ENCODE measurements around the gene BAIAP2L1.

Gene BAIAP2L1

GRCh38 chr7:98354052-98354451, 46.8 kb downstream of the BAIAP2L1 start:
- no peaks in the 10 kb centered on the region for H3K4me1 ChIP-seq (ENCODE audit: low read length)
- no peaks in the 10 kb centered on the region for H3K9me3 ChIP-seq (replicated peaks; ENCODE audit: insufficient read depth, low read length)
- H3K4me2 ChIP-seq (ENCODE audit: low read depth, low read length) = no peak overlapping the region
- no peaks in the 10 kb centered on the region for H3F3A ChIP-seq (ENCODE audit: insufficient read depth, low read length)
- no peaks in the 10 kb centered on the region for H3K9me2 ChIP-seq (replicated peaks; ENCODE audit: insufficient read depth, low read length)
- no peaks in the 10 kb centered on the region for H3K27me3 ChIP-seq (replicated peaks; ENCODE audit: insufficient read depth, low read length)
- H3K4me3 ChIP-seq (ENCODE audit: low read length) = no peak overlapping the region
- H3K9ac ChIP-seq (ENCODE audit: low read length) = no peak overlapping the region
- H3K36me3 ChIP-seq (replicated peaks; ENCODE audit: insufficient read depth, low read length) = no peaks in the 10 kb centered on the region
- H3K79me2 ChIP-seq (ENCODE audit: low read length) = 0 out of 2 replicates have a peak, but pooled peaks cover 2% of the 10 kb centered on the region
- H4K20me1 ChIP-seq (ENCODE audit: insufficient read depth, low read length) = no peaks in the 10 kb centered on the region
- TF ChIP-seq EZH2 (optimal IDR thresholded peaks at IDR 0.05; ENCODE audit: low read depth, low read length) = no peak
- TF ChIP-seq EZH2phosphoT487 (IDR thresholded peaks at IDR 0.05; ENCODE audit: low read length) = no peak
- H2AFZ ChIP-seq (ENCODE audit: low read length) = no peak overlapping the region
- no peak for DNase-seq
- no peak overlapping the region for H3K27ac ChIP-seq (ENCODE audit: low read length)

- Histone ChIP-seq H3K9me2 (replicated peaks; ENCODE audit: insufficient read depth, low read length) (no peaks in the 10 kb centered on the region), H3K79me2 (ENCODE audit: low read length) (0 out of 2 replicates have a peak, but pooled peaks cover 2% of the 10 kb centered on the region), H3K27me3 (replicated peaks; ENCODE audit: insufficient read depth, low read length) (no peaks in the 10 kb centered on the region), H3F3A (ENCODE audit: insufficient read depth, low read length) (no peaks in the 10 kb centered on the region), H4K20me1 (ENCODE audit: insufficient read depth, low read length) (no peaks in the 10 kb centered on the region), H3K4me3 (ENCODE audit: low read length) (no peak overlapping the region), H3K36me3 (replicated peaks; ENCODE audit: insufficient read depth, low read length) (no peaks in the 10 kb centered on the region), H3K9me3 (replicated peaks; ENCODE audit: insufficient read depth, low read length) (no peaks in the 10 kb centered on the region), H3K4me1 (ENCODE audit: low read length) (no peaks in the 10 kb centered on the region), H2AFZ (ENCODE audit: low read length) (no peak overlapping the region), H3K9ac (ENCODE audit: low read length) (no peak overlapping the region), H3K4me2 (ENCODE audit: low read depth, low read length) (no peak overlapping the region), H3K27ac (ENCODE audit: low read length) (no peak overlapping the region)
- no peak for TF ChIP-seq CTCF (IDR thresholded peaks at IDR 0.05; ENCODE audit: low read length)
- no peak for TF ChIP-seq EZH2 (optimal IDR thresholded peaks at IDR 0.05; ENCODE audit: low read depth, low read length)
- TF ChIP-seq EZH2phosphoT487 (IDR thresholded peaks at IDR 0.05; ENCODE audit: low read length) = no peak
- DNase-seq = no peak
Observed at GRCh38 chr7:98352621-98353020, 48.3 kb downstream of the BAIAP2L1 start.

GRCh38 chr7:98351136-98351535, 49.8 kb downstream of the BAIAP2L1 start:
- no peaks in the 10 kb centered on the region for H3F3A ChIP-seq (ENCODE audit: insufficient read depth, low read length)
- no peak overlapping the region for H3K4me2 ChIP-seq (ENCODE audit: low read depth, low read length)
- H4K20me1 ChIP-seq (ENCODE audit: insufficient read depth, low read length) = no peaks in the 10 kb centered on the region
- H3K79me2 ChIP-seq (ENCODE audit: low read length) = peaks cover 8% of the 10 kb centered on the region; the same call in 1 of the 2 replicates
- H3K9me3 ChIP-seq (replicated peaks; ENCODE audit: insufficient read depth, low read length) = no peaks in the 10 kb centered on the region
- TF ChIP-seq EZH2 (optimal IDR thresholded peaks at IDR 0.05; ENCODE audit: low read depth, low read length) = no peak
- no peak for TF ChIP-seq EZH2phosphoT487 (IDR thresholded peaks at IDR 0.05; ENCODE audit: low read length)
- TF ChIP-seq CTCF (IDR thresholded peaks at IDR 0.05; ENCODE audit: low read length) = no peak
- H2AFZ ChIP-seq (ENCODE audit: low read length) = no peak overlapping the region
- H3K27me3 ChIP-seq (replicated peaks; ENCODE audit: insufficient read depth, low read length) = no peaks in the 10 kb centered on the region
- DNase-seq = no peak
- H3K9ac ChIP-seq (ENCODE audit: low read length) = no peak overlapping the region
- H3K27ac ChIP-seq (ENCODE audit: low read length) = no peak overlapping the region
- no peak overlapping the region for H3K4me3 ChIP-seq (ENCODE audit: low read length)
- H3K4me1 ChIP-seq (ENCODE audit: low read length) = no peaks in the 10 kb centered on the region
- H3K36me3 ChIP-seq (replicated peaks; ENCODE audit: insufficient read depth, low read length) = no peaks in the 10 kb centered on the region
- no peaks in the 10 kb centered on the region for H3K9me2 ChIP-seq (replicated peaks; ENCODE audit: insufficient read depth, low read length)

GRCh38 chr7:98348726-98349474, 52.0 kb downstream of the BAIAP2L1 start:
- H4K20me1 ChIP-seq (ENCODE audit: insufficient read depth, low read length) = no peaks in the 10 kb centered on the region
- H3K9me2 ChIP-seq (replicated peaks; ENCODE audit: insufficient read depth, low read length) = no peaks in the 10 kb centered on the region
- no peaks in the 10 kb centered on the region for H3K9me3 ChIP-seq (replicated peaks; ENCODE audit: insufficient read depth, low read length)
- no peaks in the 10 kb centered on the region for H3K4me1 ChIP-seq (ENCODE audit: low read length)
- no peak overlapping the region for H3K4me3 ChIP-seq (ENCODE audit: low read length)
- H3F3A ChIP-seq (ENCODE audit: insufficient read depth, low read length) = no peaks in the 10 kb centered on the region
- no peaks in the 10 kb centered on the region for H3K36me3 ChIP-seq (replicated peaks; ENCODE audit: insufficient read depth, low read length)
- H2AFZ ChIP-seq (ENCODE audit: low read length) = no peak overlapping the region
- no peak overlapping the region for H3K4me2 ChIP-seq (ENCODE audit: low read depth, low read length)
- no peak overlapping the region for H3K9ac ChIP-seq (ENCODE audit: low read length)
- no peaks in the 10 kb centered on the region for H3K27me3 ChIP-seq (replicated peaks; ENCODE audit: insufficient read depth, low read length)
- TF ChIP-seq EZH2 (optimal IDR thresholded peaks at IDR 0.05; ENCODE audit: low read depth, low read length) = no peak
- TF ChIP-seq EZH2phosphoT487 (IDR thresholded peaks at IDR 0.05; ENCODE audit: low read length) = no peak
- TF ChIP-seq CTCF (IDR thresholded peaks at IDR 0.05; ENCODE audit: low read length) = no peak
- no peak for DNase-seq
- H3K79me2 ChIP-seq (ENCODE audit: low read length) = peaks cover 13% of the 10 kb centered on the region; the same call in 1 of the 2 replicates
- H3K27ac ChIP-seq (ENCODE audit: low read length) = no peak overlapping the region
